DND-41 (cell line): Measurements from ENCODE around the gene ARPIN.
"Not testable (repeated sequence)": the region's sequence is repeated elsewhere in the genome, so short reads cannot be mapped to it uniquely, and the experiment has no call there.

Source experiments
- ATAC-seq: fragments of 200-7000 bp; cut with Tn5 transposase; 3 replicates; pipeline ENCODE4 v1.9.1; 2021; ENCODE audit warnings: low read depth; ENCODE audit not compliant: insufficient read depth
- DNase-seq: peaks from one replicate; pipeline ENCODE4 v3.0.0-alpha.2; 2020
- H2AFZ ChIP-seq: 2 replicates; pipeline ENCODE4 v1.6.0; 2012; ENCODE audit warnings: low read depth, low read length
- H3K27ac ChIP-seq: 2 replicates; pipeline ENCODE4 v1.5.1; 2012; ENCODE audit warnings: low read length, inconsistent platforms
- H3K27me3 ChIP-seq: fragments of 200-600 bp; sonication (generic); 2 replicates; pipeline ENCODE4 v1.6.0; 2012; ENCODE audit warnings: low read length, mild to moderate bottlenecking, inconsistent platforms; ENCODE audit not compliant: insufficient read depth, poor library complexity
- H3K36me3 ChIP-seq: 2 replicates; pipeline ENCODE4 v1.5.1; 2012; ENCODE audit warnings: low read length, inconsistent platforms; ENCODE audit not compliant: insufficient read depth
- H3K4me1 ChIP-seq: 2 replicates; pipeline ENCODE4 v1.5.1; 2012; ENCODE audit warnings: mild to moderate bottlenecking, low read length; ENCODE audit not compliant: insufficient read depth
- H3K4me2 ChIP-seq: 2 replicates; pipeline ENCODE4 v1.6.0; 2012; ENCODE audit warnings: mild to moderate bottlenecking, moderate library complexity, low read length, inconsistent platforms; ENCODE audit not compliant: insufficient read depth
- H3K4me3 ChIP-seq, 2 experiments: fragments of 200-600 bp in 1 of 2; shearing (Covaris generic) in 1 of 2; 2 replicates each; pipeline ENCODE4 v1.5.1; 2012 to 2016; ENCODE audit warnings: inconsistent platforms in 2 of 2, low read length in 2 of 2, mild to moderate bottlenecking in 2 of 2, low read depth in 1 of 2, moderate library complexity in 1 of 2
- H3K79me2 ChIP-seq: 2 replicates; pipeline ENCODE4 v1.6.0; 2012; ENCODE audit warnings: low read length, inconsistent platforms; ENCODE audit not compliant: insufficient read depth
- H3K9ac ChIP-seq: 2 replicates; pipeline ENCODE4 v1.6.0; 2012; ENCODE audit warnings: low read depth, mild to moderate bottlenecking, inconsistent platforms, low read length, moderate library complexity
- H3K9me3 ChIP-seq: 2 replicates; pipeline ENCODE4 v1.5.1; 2012; ENCODE audit warnings: low read length, moderate library complexity, mild to moderate bottlenecking, inconsistent platforms; ENCODE audit not compliant: insufficient read depth, severe bottlenecking
- H4K20me1 ChIP-seq: 2 replicates; pipeline ENCODE4 v1.6.0; 2012; ENCODE audit warnings: low read length; ENCODE audit not compliant: insufficient read depth
- CTCF ChIP-seq: IDR thresholded peaks from 2 replicates; pipeline ENCODE4 v1.5.1; 2012; ENCODE audit warnings: borderline replicate concordance, low read length, moderate library complexity, mild to moderate bottlenecking; ENCODE audit not compliant: poor library complexity, severe bottlenecking; ENCODE audit errors: extremely low read depth
- EZH2 ChIP-seq: IDR thresholded peaks from 3 replicates; pipeline ENCODE4 v1.6.1; 2012; ENCODE audit warnings: borderline replicate concordance, low read depth, mild to moderate bottlenecking, moderate library complexity, low read length, inconsistent platforms; ENCODE audit not compliant: severe bottlenecking

The ARPIN gene

GRCh38 chr15:89948796-89949195 is 36.0 kb upstream of the ARPIN start:
- no peaks in the 10 kb centered on the region for H3K79me2 ChIP-seq
- TF ChIP-seq CTCF (no peak), EZH2 (no peak)
- H2AFZ ChIP-seq, result no peak overlapping the region
- no peak overlapping the region for H3K4me2 ChIP-seq
- no peaks in the 10 kb centered on the region for H4K20me1 ChIP-seq
- no peaks in the 10 kb centered on the region for H3K9me3 ChIP-seq
- H3K9ac ChIP-seq, result no peak overlapping the region
- DNase-seq (no peak), ATAC-seq (no peak)
- no peak overlapping the region for H3K27ac ChIP-seq
- no peaks in the 10 kb centered on the region for H3K4me1 ChIP-seq
- H3K4me3 ChIP-seq, result no peak overlapping the region
- H3K27me3 ChIP-seq, result no peaks in the 10 kb centered on the region
- H3K36me3 ChIP-seq, result no peaks in the 10 kb centered on the region

GRCh38 chr15:89947385-89947784 is 34.6 kb upstream of the ARPIN start:
- no peak overlapping the region for H3K4me2 ChIP-seq
- H3K9ac ChIP-seq, result no peak overlapping the region
- DNase-seq (no peak), ATAC-seq (no peak)
- TF ChIP-seq CTCF (no peak), EZH2 (no peak)
- no peaks in the 10 kb centered on the region for H3K9me3 ChIP-seq
- no peak overlapping the region for H3K4me3 ChIP-seq
- H3K79me2 ChIP-seq, result no peaks in the 10 kb centered on the region
- no peaks in the 10 kb centered on the region for H3K27me3 ChIP-seq
- H3K4me1 ChIP-seq, result no peaks in the 10 kb centered on the region
- no peaks in the 10 kb centered on the region for H3K36me3 ChIP-seq
- H2AFZ ChIP-seq, result no peak overlapping the region
- H3K27ac ChIP-seq, result no peak overlapping the region
- no peaks in the 10 kb centered on the region for H4K20me1 ChIP-seq

- no peak overlapping the region for H3K27ac ChIP-seq
- H4K20me1 ChIP-seq, result no peaks in the 10 kb centered on the region
- no peaks in the 10 kb centered on the region for H3K27me3 ChIP-seq
- H3K4me1 ChIP-seq, result no peaks in the 10 kb centered on the region
- DNase-seq (no peak), ATAC-seq (no peak)
- H3K9me3 ChIP-seq, result no peaks in the 10 kb centered on the region
- H3K4me2 ChIP-seq, result no peak overlapping the region
- H3K79me2 ChIP-seq, result no peaks in the 10 kb centered on the region
- no peak for TF ChIP-seq EZH2
- TF ChIP-seq CTCF, result no peak
- no peak overlapping the region for H2AFZ ChIP-seq
- no peak overlapping the region for H3K9ac ChIP-seq
- no peaks in the 10 kb centered on the region for H3K36me3 ChIP-seq
- H3K4me3 ChIP-seq, result no peak overlapping the region
Observed at GRCh38 chr15:89946681-89947299, 34.0 kb upstream of the ARPIN start.

GRCh38 chr15:89943721-89944120 is 31.0 kb upstream of the ARPIN start:
- not testable (repeated sequence) for H3K9me3 ChIP-seq, H3K27ac ChIP-seq, ATAC-seq

More at GRCh38 chr15:89943721-89944120, 31.0 kb upstream of the ARPIN start:
- H4K20me1 ChIP-seq, H3K79me2 ChIP-seq, H3K4me3 ChIP-seq, H3K4me2 ChIP-seq, H3K4me1 ChIP-seq, H3K9ac ChIP-seq, H2AFZ ChIP-seq, DNase-seq, H3K27me3 ChIP-seq, H3K36me3 ChIP-seq: not testable (repeated sequence)
